Fibroblast of peridontal ligament (primary cell): ENCODE measurements around the gene SLIT3.
A peak's percentile ranks its signal among the peaks of the same experiment; 100 is the strongest.
"Not testable (repeated sequence)": the region's sequence is repeated elsewhere in the genome, so short reads cannot be mapped to it uniquely, and the experiment has no call there.

ENCODE experiments used
- DNase-seq: peaks from one replicate; pipeline ENCODE4 v3.0.0-alpha.2; 2010; ENCODE audit errors: extremely low read depth

Gene SLIT3

GRCh38 chr5:168746126-168746892, 554.6 kb downstream of the SLIT3 start:
- DNase-seq: not testable (repeated sequence)

GRCh38 chr5:168743617-168744016, 557.3 kb downstream of the SLIT3 start:
- DNase-seq: no peak

- DNase-seq: not testable (repeated sequence)
Observed at GRCh38 chr5:168742311-168742710, 558.6 kb downstream of the SLIT3 start.

- no peak for DNase-seq
Observed at GRCh38 chr5:168740811-168741213, 560.1 kb downstream of the SLIT3 start.

- DNase-seq: peak; percentile 18
Observed at GRCh38 chr5:168740092-168740800, 560.7 kb downstream of the SLIT3 start.

GRCh38 chr5:168737066-168737465, 563.9 kb downstream of the SLIT3 start:
- no peak for DNase-seq

GRCh38 chr5:168736281-168736831, 564.6 kb downstream of the SLIT3 start:
- DNase-seq: no peak

GRCh38 chr5:168734620-168735300, 566.2 kb downstream of the SLIT3 start:
- DNase-seq: peak; percentile 79

GRCh38 chr5:168734119-168734518, 566.8 kb downstream of the SLIT3 start:
- DNase-seq: no peak

GRCh38 chr5:168728546-168729211, 572.3 kb downstream of the SLIT3 start:
- DNase-seq: no peak

GRCh38 chr5:168727547-168727946, 573.4 kb downstream of the SLIT3 start:
- DNase-seq: no peak

- DNase-seq: no peak
Observed at GRCh38 chr5:168726342-168726741, 574.6 kb downstream of the SLIT3 start.

- no peak for DNase-seq
Observed at GRCh38 chr5:168724227-168724626, 576.7 kb downstream of the SLIT3 start.

- DNase-seq: no peak
Observed at GRCh38 chr5:168723037-168723436, 577.9 kb downstream of the SLIT3 start.

GRCh38 chr5:168721966-168722365, 579.0 kb downstream of the SLIT3 start:
- DNase-seq: no peak

GRCh38 chr5:168721002-168721753, 579.8 kb downstream of the SLIT3 start:
- DNase-seq: no peak

GRCh38 chr5:168720575-168720974, 580.4 kb downstream of the SLIT3 start:
- no peak for DNase-seq

- DNase-seq: no peak
Observed at GRCh38 chr5:168714046-168714445, 586.9 kb downstream of the SLIT3 start.

- no peak for DNase-seq
Observed at GRCh38 chr5:168713051-168713450, 587.9 kb downstream of the SLIT3 start.

- peak; percentile 98 for DNase-seq
Observed at GRCh38 chr5:168712280-168712924, 588.5 kb downstream of the SLIT3 start.

GRCh38 chr5:168710706-168711105, 590.2 kb downstream of the SLIT3 start:
- DNase-seq: no peak
